ENCODE results near the gene PTPN3. TPM values are rescaled to one million over a fixed set of nuclear protein-coding genes. Genes with fewer than 3 reads are reported as not detected.

Gene PTPN3
- total RNA-seq, 1 donor from 2014 or later = 0.62 TPM

DNA sequence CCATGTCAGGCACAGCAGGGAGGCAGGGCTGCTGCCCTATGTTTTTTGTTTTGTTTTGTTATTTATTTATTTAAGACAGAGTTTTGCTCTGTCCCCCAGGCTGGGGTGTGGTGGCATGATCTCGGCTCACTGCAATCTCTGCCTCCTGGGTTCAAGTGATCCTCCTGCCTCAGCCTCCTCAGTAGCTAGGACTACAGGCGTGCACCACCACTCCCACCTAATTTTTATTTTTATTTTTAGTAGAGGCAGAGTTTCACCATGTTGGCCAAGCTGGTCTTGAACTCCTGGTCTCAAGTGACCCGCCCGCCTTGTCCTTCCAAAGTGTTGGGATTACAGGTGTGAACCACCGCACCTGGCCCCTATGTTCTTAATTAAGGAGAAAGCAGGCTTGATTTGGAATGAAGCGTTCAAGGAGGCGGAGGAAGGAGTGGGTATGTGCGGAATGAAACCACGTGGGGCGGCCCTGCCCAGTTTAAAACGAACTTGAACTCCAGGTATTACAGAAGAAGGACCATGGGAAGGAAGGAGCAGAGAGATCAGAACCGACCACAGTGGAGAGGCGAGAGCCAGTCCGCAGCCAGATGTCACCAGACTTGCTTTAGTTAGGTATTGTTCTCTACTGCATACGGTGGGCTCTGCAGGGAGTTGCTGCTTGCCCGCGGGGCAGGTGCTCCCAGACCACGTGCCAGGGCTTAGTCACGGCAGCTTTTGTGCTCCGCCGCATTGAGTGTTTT is 142.4 kb downstream of the PTPN3 start:
- no peak for DNase-seq (ENCODE audit: low spot score)
- Mint-ChIP-seq H3K4me3 (ENCODE audit: unreplicated experiment) (no peak overlapping the region), H3K27ac (ENCODE audit: unreplicated experiment) (no peak overlapping the region), H3K27me3 (ENCODE audit: unreplicated experiment) (no peaks in the 10 kb centered on the region), H3K36me3 (ENCODE audit: low read depth, unreplicated experiment) (no peaks in the 10 kb centered on the region), H3K4me1 (ENCODE audit: unreplicated experiment) (no peaks in the 10 kb centered on the region), H3K9me3 (ENCODE audit: unreplicated experiment) (no peaks in the 10 kb centered on the region)
- TF ChIP-seq, protein P1, sequence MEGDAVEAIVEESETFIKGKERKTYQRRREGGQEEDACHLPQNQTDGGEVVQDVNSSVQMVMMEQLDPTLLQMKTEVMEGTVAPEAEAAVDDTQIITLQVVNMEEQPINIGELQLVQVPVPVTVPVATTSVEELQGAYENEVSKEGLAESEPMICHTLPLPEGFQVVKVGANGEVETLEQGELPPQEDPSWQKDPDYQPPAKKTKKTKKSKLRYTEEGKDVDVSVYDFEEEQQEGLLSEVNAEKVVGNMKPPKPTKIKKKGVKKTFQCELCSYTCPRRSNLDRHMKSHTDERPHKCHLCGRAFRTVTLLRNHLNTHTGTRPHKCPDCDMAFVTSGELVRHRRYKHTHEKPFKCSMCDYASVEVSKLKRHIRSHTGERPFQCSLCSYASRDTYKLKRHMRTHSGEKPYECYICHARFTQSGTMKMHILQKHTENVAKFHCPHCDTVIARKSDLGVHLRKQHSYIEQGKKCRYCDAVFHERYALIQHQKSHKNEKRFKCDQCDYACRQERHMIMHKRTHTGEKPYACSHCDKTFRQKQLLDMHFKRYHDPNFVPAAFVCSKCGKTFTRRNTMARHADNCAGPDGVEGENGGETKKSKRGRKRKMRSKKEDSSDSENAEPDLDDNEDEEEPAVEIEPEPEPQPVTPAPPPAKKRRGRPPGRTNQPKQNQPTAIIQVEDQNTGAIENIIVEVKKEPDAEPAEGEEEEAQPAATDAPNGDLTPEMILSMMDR (IDR thresholded peaks at IDR 0.05; ENCODE audit: unreplicated experiment) = no peak

DNA sequence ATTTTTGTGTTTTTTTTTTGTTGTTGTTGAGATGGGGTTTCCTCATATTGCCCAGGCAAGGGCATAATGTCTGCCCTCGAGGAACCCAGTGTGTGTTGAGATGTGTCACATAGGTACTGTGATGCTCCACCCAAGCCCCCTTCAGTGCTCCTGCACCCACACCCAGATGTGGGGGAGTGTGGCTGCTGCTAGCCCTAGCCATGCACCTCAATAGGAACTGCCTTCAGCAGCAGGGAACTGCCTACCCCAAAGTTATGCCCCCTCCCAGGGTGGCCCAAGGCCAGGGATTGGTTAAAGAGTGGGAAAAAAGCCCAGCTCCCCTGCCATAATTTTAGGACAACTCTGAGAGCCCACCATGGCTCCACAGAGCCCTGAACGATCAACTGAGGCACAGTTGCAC is 143.9 kb downstream of the PTPN3 start:
- no peak overlapping the region for H3K27ac Mint-ChIP-seq (ENCODE audit: unreplicated experiment)
- DNase-seq (ENCODE audit: low spot score) = no peak
- no peaks in the 10 kb centered on the region for H3K27me3 Mint-ChIP-seq (ENCODE audit: unreplicated experiment)
- no peaks in the 10 kb centered on the region for H3K4me1 Mint-ChIP-seq (ENCODE audit: unreplicated experiment)
- H3K4me3 Mint-ChIP-seq (ENCODE audit: unreplicated experiment) = no peak overlapping the region
- no peaks in the 10 kb centered on the region for H3K36me3 Mint-ChIP-seq (ENCODE audit: low read depth, unreplicated experiment)
- TF ChIP-seq, protein P1 (IDR thresholded peaks at IDR 0.05; ENCODE audit: unreplicated experiment) = no peak
- H3K9me3 Mint-ChIP-seq (ENCODE audit: unreplicated experiment) = no peaks in the 10 kb centered on the region

DNA sequence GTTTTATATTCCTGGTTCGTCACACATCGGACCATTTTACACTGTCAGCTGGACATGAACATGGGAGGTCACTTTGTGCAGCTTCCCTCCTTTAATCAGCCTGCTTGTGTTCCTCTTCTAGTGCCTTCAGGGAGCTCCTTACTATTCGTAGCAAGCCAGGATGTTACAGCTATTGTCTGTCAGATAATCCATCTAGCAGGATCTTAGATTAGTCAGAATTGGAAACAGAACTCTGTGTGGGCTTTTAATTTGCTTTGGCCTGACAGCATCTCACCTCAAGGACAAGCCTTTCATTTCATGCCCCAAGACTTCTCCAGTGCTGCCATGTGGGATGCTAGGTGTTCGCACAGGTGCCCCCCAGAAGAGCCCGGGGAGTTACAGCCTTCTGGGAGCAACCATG is 147.1 kb downstream of the PTPN3 start:
- TF ChIP-seq, protein P1 (IDR thresholded peaks at IDR 0.05; ENCODE audit: unreplicated experiment) = no peak
- H3K27ac Mint-ChIP-seq (ENCODE audit: unreplicated experiment) = no peak overlapping the region

DNA sequence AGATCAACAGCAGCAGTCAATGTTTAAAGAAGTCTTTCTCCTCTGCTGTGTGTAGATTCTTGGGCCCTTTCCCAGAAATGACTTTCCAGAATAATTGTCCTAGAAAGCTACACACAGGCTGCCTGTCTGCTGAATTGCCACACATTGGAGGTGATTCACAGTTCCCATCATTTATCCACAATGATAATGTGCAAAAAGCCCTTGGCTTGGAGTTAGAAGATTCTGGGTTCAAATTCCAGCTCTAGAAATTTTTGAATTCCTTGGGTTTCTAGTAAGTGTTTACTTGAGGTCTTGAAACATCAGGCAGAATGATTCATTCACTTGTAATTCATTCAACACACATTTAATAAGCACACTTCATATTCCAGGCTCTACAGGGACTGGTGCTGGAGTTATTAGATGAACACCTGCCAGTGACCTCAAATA is 148.7 kb downstream of the PTPN3 start:
- DNase-seq (ENCODE audit: low spot score) = no peak
- Mint-ChIP-seq H3K9me3 (ENCODE audit: unreplicated experiment) (no peaks in the 10 kb centered on the region), H3K27me3 (ENCODE audit: unreplicated experiment) (no peaks in the 10 kb centered on the region), H3K36me3 (ENCODE audit: low read depth, unreplicated experiment) (no peaks in the 10 kb centered on the region), H3K4me1 (ENCODE audit: unreplicated experiment) (no peaks in the 10 kb centered on the region), H3K4me3 (ENCODE audit: unreplicated experiment) (no peak overlapping the region), H3K27ac (ENCODE audit: unreplicated experiment) (no peak overlapping the region)
- TF ChIP-seq, protein P1 (IDR thresholded peaks at IDR 0.05; ENCODE audit: unreplicated experiment) = no peak

More for the DNA sequence above, 147.1 kb downstream of the PTPN3 start:
- Mint-ChIP-seq H3K36me3 (ENCODE audit: low read depth, unreplicated experiment) (no peaks in the 10 kb centered on the region), H3K4me3 (ENCODE audit: unreplicated experiment) (no peak overlapping the region), H3K9me3 (ENCODE audit: unreplicated experiment) (no peaks in the 10 kb centered on the region), H3K27me3 (ENCODE audit: unreplicated experiment) (no peaks in the 10 kb centered on the region), H3K4me1 (ENCODE audit: unreplicated experiment) (no peaks in the 10 kb centered on the region)
- DNase-seq (ENCODE audit: low spot score) = no peak

DNA sequence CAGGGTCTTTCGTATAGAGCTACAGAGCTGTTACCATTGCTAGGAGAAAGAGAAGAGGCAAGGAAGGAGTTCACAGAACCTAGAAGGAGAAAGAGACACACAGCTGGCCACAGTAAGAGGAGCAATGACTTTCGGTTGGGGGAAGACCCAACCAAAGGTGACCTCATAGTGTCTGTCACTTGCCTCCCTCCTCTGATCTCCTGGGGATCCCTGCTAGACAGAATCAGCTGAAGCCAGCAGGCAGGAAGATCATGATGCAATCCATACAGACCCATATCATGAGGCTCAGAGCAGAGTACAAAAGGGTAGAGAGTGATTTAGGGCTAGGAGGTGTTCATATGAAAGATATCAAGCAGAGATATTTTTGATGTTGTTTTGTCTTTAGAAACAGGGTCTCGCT is 151.2 kb downstream of the PTPN3 start:
- DNase-seq (ENCODE audit: low spot score) = no peak
- no peaks in the 10 kb centered on the region for H3K27me3 Mint-ChIP-seq (ENCODE audit: unreplicated experiment)
- H3K4me3 Mint-ChIP-seq (ENCODE audit: unreplicated experiment) = no peak overlapping the region
- H3K9me3 Mint-ChIP-seq (ENCODE audit: unreplicated experiment) = no peaks in the 10 kb centered on the region
- TF ChIP-seq, protein P1 (IDR thresholded peaks at IDR 0.05; ENCODE audit: unreplicated experiment) = no peak
- no peak overlapping the region for H3K27ac Mint-ChIP-seq (ENCODE audit: unreplicated experiment)
- H3K36me3 Mint-ChIP-seq (ENCODE audit: low read depth, unreplicated experiment) = no peaks in the 10 kb centered on the region
- no peaks in the 10 kb centered on the region for H3K4me1 Mint-ChIP-seq (ENCODE audit: unreplicated experiment)

Measured in endothelial cell (in vitro differentiated cells).